ENCODE measurements around the gene POTED. TPM values are rescaled to one million over a fixed set of nuclear protein-coding genes. Genes with fewer than 3 reads are reported as not detected.
"Not testable (repeated sequence)": the region's sequence is repeated elsewhere in the genome, so short reads cannot be mapped to it uniquely, and the experiment has no call there.

Gene POTED
- long read RNA-seq = 0 reads

GRCh38 chr21:13609477-13609876, at the start of gene POTED:
TSS of gene POTED (plus strand) at chr21:13609777. CDS start at chr21:13610229, 452 bp downstream.
- not testable (repeated sequence) for H3K27ac ChIP-seq (replicated peaks); H3K27me3 ChIP-seq (ENCODE audit: insufficient read depth, poor library complexity, severe bottlenecking); DNase-seq (ENCODE audit: low read depth in 1 of 2, low spot score in 1 of 2); H3K4me3 ChIP-seq (replicated peaks; ENCODE audit: insufficient read depth, low read length)

GRCh38 chr21:13650101-13650500, 40.5 kb downstream of the POTED start:
- not testable (repeated sequence) for H3K4me3 ChIP-seq (replicated peaks; ENCODE audit: insufficient read depth, low read length); H3K27ac ChIP-seq (replicated peaks); DNase-seq (ENCODE audit: low read depth in 1 of 2, low spot score in 1 of 2); H3K27me3 ChIP-seq (ENCODE audit: insufficient read depth, poor library complexity, severe bottlenecking)

GRCh38 chr21:13651746-13652145, 42.2 kb downstream of the POTED start:
- not testable (repeated sequence) for DNase-seq (ENCODE audit: low read depth in 1 of 2, low spot score in 1 of 2); H3K27ac ChIP-seq (replicated peaks); H3K4me3 ChIP-seq (replicated peaks; ENCODE audit: insufficient read depth, low read length); H3K27me3 ChIP-seq (ENCODE audit: insufficient read depth, poor library complexity, severe bottlenecking)

Small RNAs within 50 kb of the gene (microRNA-seq; reads per million reads assigned to microRNA genes)
- gene MIR3118-1 = not detected

Measured in HL-60 (cell line).